Measurements from ENCODE around the gene SLC8A1. TPM values are rescaled to one million over a fixed set of nuclear protein-coding genes. Genes with fewer than 3 reads are reported as not detected.

The SLC8A1 gene
- total and polyA plus RNA-seq, 2 donors from 2014 or later: 12.9 to 33.9 TPM

- Histone ChIP-seq H3K9me3 (ENCODE audit: control insufficient read depth in 2 of 3, insufficient read depth in 1 of 3, low read length in 3 of 3) (no peaks in the 10 kb centered on the region), H3K4me3 (ENCODE audit: low read length in 3 of 3) (peak overlapping the region; percentile 57 to 93 (median 72)), H3K27ac (ENCODE audit: low read depth in 2 of 2, low read length in 2 of 2) (peak overlapping the region; percentile 24 to 25), H3K27me3 (ENCODE audit: control insufficient read depth, insufficient read depth, low read length) (no peaks in the 10 kb centered on the region), H3K4me1 (ENCODE audit: control insufficient read depth in 2 of 3, insufficient read depth in 2 of 3, low read depth in 1 of 3, low read length in 3 of 3) (peaks cover 0 to 5% (median 0%) of the 10 kb centered on the region in 3 donors), H3K9ac (ENCODE audit: low read length in 3 of 3) (peak overlapping the region in 2 of 3 donors; percentile 42 to 87), H3K36me3 (ENCODE audit: control insufficient read depth in 2 of 3, insufficient read depth in 3 of 3, low read length in 3 of 3) (no peaks in the 10 kb centered on the region)
- DNase-seq: peak; percentile 68 to 91 (median 74)
- intact Hi-C loops (cut with DNase I): no loop called here
- TF ChIP-seq CTCF (IDR thresholded peaks at IDR 0.05; ENCODE audit: borderline replicate concordance, extremely low read depth, insufficient read depth): no peak
- no peak for FAIRE-seq
These were observed 977 bp downstream of the SLC8A1 start for GRCh38 chr2:40450796-40451430.

- Histone ChIP-seq H3K4me3 (ENCODE audit: low read length in 3 of 3) (peak overlapping the region; percentile 57 to 93 (median 72)), H3K9me3 (ENCODE audit: control insufficient read depth in 2 of 3, insufficient read depth in 1 of 3, low read length in 3 of 3) (no peaks in the 10 kb centered on the region), H3K36me3 (ENCODE audit: control insufficient read depth in 2 of 3, insufficient read depth in 3 of 3, low read length in 3 of 3) (no peaks in the 10 kb centered on the region), H3K9ac (ENCODE audit: low read length in 3 of 3) (peak overlapping the region in 1 of 3 donors; percentile 87), H3K27ac (ENCODE audit: low read depth in 2 of 2, low read length in 2 of 2) (peak overlapping the region in 1 of 2 donors; percentile 34), H3K4me1 (ENCODE audit: control insufficient read depth in 2 of 3, insufficient read depth in 2 of 3, low read depth in 1 of 3, low read length in 3 of 3) (peaks cover 0 to 3% (median 0%) of the 10 kb centered on the region in 3 donors), H3K27me3 (ENCODE audit: control insufficient read depth, insufficient read depth, low read length) (no peaks in the 10 kb centered on the region)
- FAIRE-seq: no peak
- peak; percentile 49 to 74 (median 70) for DNase-seq
- TF ChIP-seq CTCF (IDR thresholded peaks at IDR 0.05; ENCODE audit: borderline replicate concordance, extremely low read depth, insufficient read depth): no peak
- intact Hi-C loops (cut with DNase I): no loop called here
These were observed 1.7 kb downstream of the SLC8A1 start for GRCh38 chr2:40450066-40450795.

- H3K4me1 ChIP-seq (ENCODE audit: control insufficient read depth in 2 of 3, insufficient read depth in 2 of 3, low read depth in 1 of 3, low read length in 3 of 3): peaks cover 0 to 3% (median 0%) of the 10 kb centered on the region in 3 donors
- FAIRE-seq (no peak), DNase-seq (peak in 1 of 5 donors; percentile 71)
- H3K27me3 ChIP-seq (ENCODE audit: control insufficient read depth, insufficient read depth, low read length): no peaks in the 10 kb centered on the region
- H3K9me3 ChIP-seq (ENCODE audit: control insufficient read depth in 2 of 3, insufficient read depth in 1 of 3, low read length in 3 of 3): no peaks in the 10 kb centered on the region
- peak; percentile 44 for TF ChIP-seq CTCF (IDR thresholded peaks at IDR 0.05; ENCODE audit: borderline replicate concordance, extremely low read depth, insufficient read depth)
- no peak overlapping the region for H3K9ac ChIP-seq (ENCODE audit: low read length in 3 of 3)
- H3K36me3 ChIP-seq (ENCODE audit: control insufficient read depth in 2 of 3, insufficient read depth in 3 of 3, low read length in 3 of 3): no peaks in the 10 kb centered on the region
- intact Hi-C loops (cut with DNase I): no loop called here
- H3K27ac ChIP-seq (ENCODE audit: low read depth in 2 of 2, low read length in 2 of 2): peak overlapping the region in 1 of 2 donors; percentile 60
- no peak overlapping the region for H3K4me3 ChIP-seq (ENCODE audit: low read length in 3 of 3)
These were observed 3.3 kb downstream of the SLC8A1 start for GRCh38 chr2:40448476-40449079.

Data from kidney (tissue), 14 donors.